UCSD-AML1 (cell line): ENCODE measurements around the gene NCKAP5.

Experiments
- DNase-seq: peaks from one replicate; lab custom pipeline; 2025; ENCODE audit not compliant: unreplicated experiment; lab: John Stamatoyannopoulos, UW

NCKAP5 gene

GRCh38 chr2:133568172-133568571 lies at the start of gene NCKAP5:
Gene NCKAP5 (minus strand): TSS chr2:133568463. CDS start chr2:133517526, 50,937 bp downstream.
- DNase-seq, result no peak

- no peak for DNase-seq
Observed at GRCh38 chr2:133609664-133610063, 41.4 kb upstream of the NCKAP5 start.

GRCh38 chr2:133608291-133608690 lies 40.0 kb upstream of the NCKAP5 start:
- DNase-seq, result no peak

GRCh38 chr2:133607679-133608078 lies 39.4 kb upstream of the NCKAP5 start:
- no peak for DNase-seq

GRCh38 chr2:133606616-133607015 lies 38.4 kb upstream of the NCKAP5 start:
- DNase-seq, result no peak

GRCh38 chr2:133605766-133606137 lies 37.5 kb upstream of the NCKAP5 start:
- no peak for DNase-seq

GRCh38 chr2:133605011-133605765 lies 36.9 kb upstream of the NCKAP5 start:
- no peak for DNase-seq

GRCh38 chr2:133603109-133603508 lies 34.8 kb upstream of the NCKAP5 start:
- no peak for DNase-seq

GRCh38 chr2:133602538-133602937 lies 34.3 kb upstream of the NCKAP5 start:
- no peak for DNase-seq

GRCh38 chr2:133600266-133600928 lies 32.1 kb upstream of the NCKAP5 start:
- DNase-seq, result no peak

- no peak for DNase-seq
Observed at GRCh38 chr2:133599811-133600210, 31.5 kb upstream of the NCKAP5 start.

GRCh38 chr2:133599211-133599803 lies 31.0 kb upstream of the NCKAP5 start:
- DNase-seq, result no peak

- no peak for DNase-seq
Observed at GRCh38 chr2:133598769-133599168, 30.5 kb upstream of the NCKAP5 start.

GRCh38 chr2:133596701-133597393 lies 28.6 kb upstream of the NCKAP5 start:
- no peak for DNase-seq

GRCh38 chr2:133591164-133591563 lies 22.9 kb upstream of the NCKAP5 start:
- no peak for DNase-seq

GRCh38 chr2:133589456-133589855 lies 21.2 kb upstream of the NCKAP5 start:
- no peak for DNase-seq

GRCh38 chr2:133588144-133588543 lies 19.9 kb upstream of the NCKAP5 start:
- no peak for DNase-seq

- no peak for DNase-seq
Observed at GRCh38 chr2:133586978-133587377, 18.7 kb upstream of the NCKAP5 start.

GRCh38 chr2:133581010-133581760 lies 12.9 kb upstream of the NCKAP5 start:
- DNase-seq, result no peak

- DNase-seq, result no peak
Observed at GRCh38 chr2:133579274-133579673, 11.0 kb upstream of the NCKAP5 start.

GRCh38 chr2:133576714-133577113 lies 8.5 kb upstream of the NCKAP5 start:
- no peak for DNase-seq
